GOT3 (cell line): ENCODE results near the gene TNFAIP2.
"Not testable (repeated sequence)": the region's sequence is repeated elsewhere in the genome, so short reads cannot be mapped to it uniquely, and the experiment has no call there.

Experiments used
- DNase-seq: peaks from one replicate; lab custom pipeline; 2025; ENCODE audit warnings: mixed read lengths; lab: John Stamatoyannopoulos, UW

TNFAIP2 gene

DNA sequence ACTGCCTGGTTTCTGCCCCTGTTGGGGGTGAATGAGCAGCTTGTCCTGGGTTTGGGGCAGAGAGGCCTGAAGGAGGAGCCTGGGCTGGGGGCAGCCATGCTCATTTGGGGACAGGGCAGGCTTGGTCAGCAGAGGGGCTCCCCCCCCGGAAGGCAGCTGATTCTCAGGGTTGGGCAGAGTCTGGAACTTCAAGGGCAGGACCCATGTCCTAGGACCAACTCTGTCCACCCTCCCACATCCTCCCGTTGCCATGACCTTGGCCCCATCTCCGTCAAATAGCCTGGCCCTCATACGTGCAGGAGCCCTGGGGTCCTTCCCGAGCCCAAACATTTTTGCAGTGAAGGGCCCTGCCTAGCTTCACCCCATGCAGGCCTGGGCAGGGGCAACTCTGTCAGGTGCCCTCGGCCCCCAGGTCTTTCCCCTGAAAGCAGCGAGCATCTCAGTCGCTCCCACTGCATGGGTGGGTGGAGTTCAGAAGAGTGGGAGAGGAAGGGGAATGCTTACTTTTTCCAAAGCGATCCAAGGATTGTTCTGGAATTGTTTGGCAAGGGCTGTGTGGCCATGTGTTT lies 32.6 kb downstream of the TNFAIP2 start:
- no peak for DNase-seq

DNA sequence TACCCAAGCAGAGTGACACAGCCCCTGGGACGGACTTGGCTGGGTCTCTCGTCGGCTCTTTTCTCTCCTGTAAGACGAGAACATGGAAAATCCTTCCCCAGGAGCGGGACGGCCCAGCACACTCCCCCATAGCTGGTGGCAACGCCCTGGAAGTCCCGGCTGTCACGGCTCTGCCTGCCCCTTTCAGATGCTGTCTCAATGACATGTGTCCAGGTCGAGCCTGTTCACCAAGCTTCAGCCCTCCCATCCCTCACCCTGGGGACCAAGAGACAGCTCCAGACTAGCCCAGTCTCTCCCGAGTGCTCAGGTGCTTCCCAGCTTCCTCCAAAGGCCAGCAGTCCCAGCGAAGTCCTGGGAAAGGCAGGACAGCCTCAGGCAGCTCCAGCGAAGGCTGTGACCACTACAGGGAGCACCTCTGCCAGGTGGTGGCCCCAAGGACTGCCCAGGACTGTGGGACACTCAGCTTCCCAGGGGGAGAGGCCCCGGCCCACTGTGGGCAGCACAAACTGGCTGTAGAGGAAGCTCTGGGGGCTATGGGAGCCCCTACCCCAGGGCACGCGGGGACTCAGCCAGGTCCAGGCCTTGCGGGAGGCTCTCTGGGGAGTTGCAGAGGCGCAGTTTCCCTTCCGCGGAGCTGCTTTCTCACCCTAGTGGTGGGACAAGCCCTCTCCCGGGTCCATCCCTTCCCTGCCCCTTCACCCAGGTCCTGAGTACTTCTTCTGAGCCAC lies 33.6 kb downstream of the TNFAIP2 start:
- DNase-seq, result no peak

DNA sequence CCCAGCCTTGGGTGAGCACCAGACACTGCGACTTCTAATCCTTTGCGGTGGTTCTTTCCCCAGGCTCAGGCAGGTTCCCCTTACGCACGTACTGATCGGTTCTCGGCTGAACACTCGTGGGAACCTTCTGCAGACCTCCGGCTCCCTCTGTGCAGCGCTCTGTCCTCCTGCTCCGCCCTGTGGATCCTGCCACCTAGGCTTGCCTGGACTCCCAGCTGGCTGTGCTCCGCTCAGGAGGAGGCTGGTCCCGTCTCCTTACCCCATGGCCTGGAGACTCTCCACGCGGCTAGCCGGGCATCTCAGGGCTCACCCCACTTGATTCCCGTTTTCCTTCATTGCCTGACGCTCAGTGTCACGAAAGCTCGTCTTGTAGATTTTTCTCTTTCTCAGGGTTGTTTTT lies 34.7 kb downstream of the TNFAIP2 start:
- no peak for DNase-seq

DNA sequence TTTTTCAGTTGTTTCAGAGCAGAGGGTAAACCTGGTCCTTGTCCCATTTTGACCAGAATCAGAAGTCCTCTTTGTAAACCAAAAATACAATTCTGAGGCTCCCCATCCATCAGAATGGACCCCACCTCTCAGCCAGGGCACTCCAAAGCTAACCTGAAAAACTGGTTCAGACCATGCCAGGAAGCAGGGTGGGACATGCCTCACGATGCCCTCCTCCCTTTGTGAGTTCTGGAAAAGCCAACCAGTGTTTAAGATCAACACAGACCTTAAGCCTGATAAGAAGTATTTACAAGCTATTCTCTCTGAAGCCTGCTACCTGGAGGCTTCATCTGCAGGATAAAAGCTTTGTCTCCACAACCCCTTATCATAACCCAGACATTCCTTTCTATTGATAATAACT lies 35.4 kb downstream of the TNFAIP2 start:
- no peak for DNase-seq

DNA sequence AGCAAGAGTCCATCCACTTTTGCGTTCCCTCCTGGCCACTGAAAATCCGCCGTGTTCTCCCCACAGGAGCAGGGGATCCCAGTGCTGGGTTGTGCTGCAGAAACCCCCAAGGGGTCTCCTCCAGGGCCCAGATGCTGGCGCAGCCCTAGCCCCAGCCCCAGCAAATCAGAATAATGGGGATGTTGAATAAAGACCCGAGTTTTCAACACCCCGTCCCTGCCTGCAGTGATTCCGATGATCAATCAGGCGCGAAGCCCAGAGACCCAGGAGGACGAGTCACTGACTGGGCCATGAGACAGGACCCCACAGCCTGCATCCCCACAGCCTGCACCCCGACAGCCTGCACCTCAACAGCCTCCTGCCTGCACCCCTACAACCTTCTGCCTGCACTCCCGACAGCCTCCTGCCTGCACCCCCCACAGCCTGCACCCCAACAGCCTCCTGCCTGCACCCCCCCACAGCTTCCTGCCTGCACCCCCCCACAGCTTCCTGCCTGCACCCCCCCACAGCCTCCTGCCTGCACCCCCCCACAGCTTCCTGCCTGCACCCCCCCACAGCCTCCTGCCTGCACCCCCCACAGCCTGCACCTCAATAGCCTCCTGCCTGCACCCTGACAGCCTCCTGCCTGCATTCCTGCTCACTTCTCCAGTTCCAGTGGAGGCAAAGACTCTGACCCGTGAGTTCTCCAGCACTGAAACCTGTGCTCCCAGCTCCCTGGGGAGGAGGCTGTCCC lies 37.2 kb downstream of the TNFAIP2 start:
- DNase-seq, result no peak

DNA sequence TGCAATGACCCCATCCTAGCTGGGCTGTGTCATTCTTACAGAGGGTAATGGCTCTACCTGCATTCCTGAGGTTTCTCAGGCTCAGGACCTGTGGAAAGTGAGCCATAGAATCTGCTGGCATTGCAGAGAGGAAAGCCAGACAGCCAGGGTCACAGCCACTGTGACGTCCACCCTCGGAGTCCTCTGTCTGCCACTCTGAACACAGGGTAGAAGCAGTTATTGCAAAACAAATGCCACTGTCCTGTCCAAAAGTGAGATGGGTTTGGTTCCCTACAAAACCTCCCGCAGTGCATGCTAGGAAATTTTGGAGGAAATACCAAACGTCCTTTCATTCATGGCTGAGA lies 37.8 kb downstream of the TNFAIP2 start:
- DNase-seq, result no peak

DNA sequence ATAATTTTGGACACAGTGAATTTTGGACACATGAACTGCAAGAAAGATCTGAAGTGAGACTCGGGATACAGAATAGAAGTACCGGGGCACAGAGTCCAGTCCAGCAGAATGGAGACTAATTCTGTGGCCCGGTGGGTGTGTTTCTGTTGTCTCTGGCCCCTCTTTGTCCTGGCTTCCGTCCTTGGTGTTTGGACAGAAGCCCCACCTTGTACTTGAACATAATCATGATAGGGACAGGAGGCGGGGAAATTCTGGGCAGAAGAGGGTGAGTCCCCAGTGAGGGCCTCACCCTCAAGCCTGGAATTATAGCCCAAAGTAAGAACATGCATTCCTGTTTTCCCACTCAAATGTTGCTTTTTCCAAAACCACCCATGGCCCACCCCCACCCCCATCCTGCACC lies 39.9 kb downstream of the TNFAIP2 start:
- no peak for DNase-seq

DNA sequence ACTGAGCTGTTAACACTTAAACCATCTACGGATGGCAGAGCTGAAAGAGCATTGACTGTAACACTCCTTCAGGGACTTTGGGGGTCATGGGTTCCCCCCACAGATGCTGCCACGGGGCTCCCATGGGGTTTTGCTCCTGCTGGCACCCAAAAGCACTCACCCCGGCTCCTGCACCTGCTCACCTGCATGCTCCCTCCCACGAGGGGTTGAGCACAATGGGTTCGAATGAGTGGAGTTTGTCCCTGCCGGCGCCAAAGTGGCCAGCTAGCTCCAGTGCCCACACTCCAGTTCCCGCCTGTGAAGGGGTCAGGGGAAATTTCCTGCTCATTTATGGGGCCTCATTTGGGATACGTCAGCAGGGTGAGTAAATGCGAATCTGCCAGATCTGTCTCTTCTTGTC lies 40.7 kb downstream of the TNFAIP2 start:
- DNase-seq, result no peak

DNA sequence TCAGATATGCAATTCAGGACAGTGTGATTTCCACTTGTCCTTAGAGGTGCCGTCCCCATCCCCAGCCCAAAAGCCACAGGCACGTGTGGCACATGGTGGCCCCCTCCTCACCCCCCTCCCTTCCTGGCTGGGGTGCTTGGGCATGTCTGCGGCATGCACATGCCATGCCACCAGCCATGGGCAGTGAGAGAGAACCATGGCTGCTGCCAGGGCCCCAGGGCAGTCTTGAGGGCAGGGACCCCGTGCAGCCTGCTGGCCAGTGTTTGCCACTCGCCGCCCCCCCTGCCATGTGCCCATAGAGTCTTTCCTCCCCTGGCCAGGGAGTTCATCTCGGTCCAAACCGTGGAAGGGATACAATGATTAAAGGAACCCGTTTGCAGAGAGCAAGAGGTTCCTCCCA lies 41.5 kb downstream of the TNFAIP2 start:
- DNase-seq, result no peak

DNA sequence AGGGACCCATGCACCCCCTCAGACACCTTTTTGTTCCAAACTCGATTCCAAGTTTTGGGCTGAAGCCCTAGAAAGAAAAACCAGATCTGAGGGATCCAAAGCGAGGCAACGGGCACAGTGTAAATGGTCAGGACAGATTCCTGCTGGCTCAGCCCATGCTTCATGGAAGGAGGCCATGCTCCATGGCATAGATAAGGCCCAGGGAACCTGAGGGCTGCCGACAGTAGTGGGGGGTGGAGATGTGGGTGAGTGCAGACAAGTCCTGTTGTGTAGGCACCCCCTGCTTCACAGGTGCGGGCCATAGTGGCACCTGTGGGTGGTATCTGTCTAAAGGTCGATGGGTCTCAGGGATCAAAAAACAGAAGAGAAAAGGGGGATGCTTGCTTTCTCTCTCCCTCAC lies 42.1 kb downstream of the TNFAIP2 start:
- no peak for DNase-seq

DNA sequence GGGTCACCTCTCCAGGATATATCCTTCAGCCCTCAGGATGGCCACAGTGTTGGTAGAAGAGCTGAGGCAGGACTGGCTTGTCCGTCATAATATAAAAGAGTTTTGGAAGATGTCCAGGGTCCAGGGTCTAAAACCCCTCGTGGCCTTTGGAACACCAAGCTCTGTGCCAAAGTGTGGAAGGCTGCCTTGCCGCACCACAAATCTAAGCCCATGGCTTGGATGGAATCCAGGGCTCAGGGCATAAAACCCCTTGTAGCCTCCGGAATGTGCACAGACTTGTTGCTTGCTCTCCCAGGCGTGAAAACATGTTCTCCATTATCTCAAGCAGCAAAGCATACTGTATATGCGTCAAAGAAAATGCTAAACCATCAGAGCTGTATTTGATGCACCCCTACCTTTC lies 46.7 kb downstream of the TNFAIP2 start:
- no peak for DNase-seq

DNA sequence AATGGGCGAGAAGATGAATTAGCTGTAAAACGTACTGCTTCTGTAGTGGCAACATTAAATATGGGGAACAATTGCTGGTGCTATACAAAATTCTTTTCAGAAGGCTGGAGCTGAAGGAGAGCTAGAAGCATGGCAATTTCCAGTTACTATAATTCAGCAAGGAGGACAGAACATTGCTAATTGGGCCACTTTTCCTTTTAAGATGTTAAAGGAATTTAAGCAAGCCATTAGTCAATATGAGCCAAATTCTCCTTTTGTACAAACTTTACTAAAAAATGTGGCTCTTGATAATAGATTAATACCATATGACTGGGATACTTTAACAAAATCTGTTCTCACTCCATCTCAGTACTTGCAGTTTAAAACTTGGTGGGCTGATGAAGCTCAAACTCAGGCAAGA lies 47.9 kb downstream of the TNFAIP2 start:
- DNase-seq, result not testable (repeated sequence)

DNA sequence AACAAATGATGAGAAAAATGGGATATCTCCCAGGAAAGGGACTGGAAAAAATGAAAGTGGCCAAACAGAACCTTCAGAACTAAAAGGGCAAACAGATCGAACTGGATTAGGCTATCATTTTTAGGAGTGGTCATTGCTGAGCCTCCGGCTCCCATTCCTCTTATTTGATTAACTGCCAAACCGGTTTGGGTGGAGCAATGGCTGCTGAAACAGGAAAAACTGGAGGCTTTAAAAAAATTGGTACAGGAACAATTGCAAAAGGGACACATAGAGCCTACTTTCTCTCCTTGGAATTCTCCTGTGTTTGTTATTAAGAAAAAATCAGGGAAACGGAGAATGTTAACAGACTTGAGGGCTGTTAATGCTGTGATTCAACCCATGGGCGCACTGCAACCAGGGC lies 49.7 kb downstream of the TNFAIP2 start:
- DNase-seq, result no peak

DNA sequence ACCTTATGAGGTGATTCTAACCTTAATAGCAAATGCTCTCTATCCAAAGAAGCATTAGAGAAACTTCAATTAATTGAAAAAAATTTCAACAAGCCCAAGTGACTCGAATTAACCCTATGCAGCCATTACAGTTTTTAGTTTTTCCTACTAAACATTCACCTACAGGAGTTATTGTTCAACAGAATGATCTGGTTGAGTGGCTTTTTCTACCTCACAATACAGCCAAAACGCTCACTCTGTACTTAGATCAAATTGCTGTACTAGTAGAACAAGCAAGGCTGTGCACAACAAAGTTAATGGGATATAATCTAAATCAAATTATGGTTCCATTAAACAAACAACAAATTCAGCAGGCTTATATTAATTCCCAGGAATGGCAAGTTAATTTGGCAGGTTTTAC lies 50.6 kb downstream of the TNFAIP2 start:
- DNase-seq, result not testable (repeated sequence)

DNA sequence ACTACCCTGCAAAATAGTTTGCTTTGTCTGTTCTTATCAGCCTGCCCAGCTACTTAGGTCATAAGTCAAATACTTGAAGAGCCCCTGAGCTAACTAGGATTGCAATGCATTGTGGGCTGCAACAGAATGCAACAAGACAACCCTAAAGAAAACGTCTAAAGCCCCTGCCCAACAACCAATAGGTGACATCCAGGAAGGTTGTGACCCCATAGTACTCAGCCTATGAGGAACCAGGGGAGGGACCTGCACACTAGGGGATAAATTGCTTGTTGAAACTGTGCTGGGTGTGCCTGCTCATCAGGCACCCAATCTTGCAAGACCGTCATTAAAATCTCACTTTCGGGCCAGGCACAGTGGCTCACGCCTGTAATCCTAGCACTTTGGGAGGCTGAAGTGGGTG lies 52.9 kb downstream of the TNFAIP2 start:
- DNase-seq, result not testable (repeated sequence)

DNA sequence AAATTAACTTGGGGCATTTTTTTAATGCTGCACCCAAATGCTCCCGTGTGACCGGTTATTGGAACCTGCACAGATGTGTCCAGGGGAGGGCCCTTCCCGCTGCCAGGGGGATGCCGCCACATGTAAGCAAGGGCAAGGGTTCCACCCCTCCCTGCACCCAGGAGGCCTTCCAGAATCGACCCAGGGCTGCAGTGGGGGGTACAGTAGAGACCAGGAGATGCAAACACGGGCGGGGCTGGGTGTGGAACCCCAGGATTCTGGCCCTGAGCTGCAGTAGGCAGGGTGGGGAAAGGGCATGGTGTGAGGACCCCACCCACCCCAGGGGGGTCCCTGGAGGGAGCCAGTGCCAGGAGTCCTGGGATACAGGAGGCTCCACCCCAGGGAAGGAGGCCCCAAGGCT lies 54.1 kb downstream of the TNFAIP2 start:
- no peak for DNase-seq

DNA sequence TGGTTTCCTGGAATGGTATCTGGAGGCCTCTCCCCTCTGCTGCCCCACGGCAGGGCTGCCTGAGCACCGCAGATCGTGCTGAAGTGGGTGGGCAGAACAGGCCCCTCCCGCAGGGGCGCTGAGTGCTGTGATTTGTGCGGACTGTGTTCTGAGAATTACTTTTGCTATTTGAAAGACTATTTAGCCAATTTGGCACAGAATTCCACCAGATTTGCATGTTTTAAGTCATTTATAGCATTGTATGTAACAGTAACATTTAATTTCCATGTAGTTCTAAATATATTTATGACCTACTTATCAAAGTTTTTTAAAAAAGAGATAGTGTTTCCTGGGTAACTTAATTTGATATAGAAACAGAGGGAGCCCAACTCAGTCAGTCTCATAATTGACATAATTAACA lies 55.3 kb downstream of the TNFAIP2 start:
- no peak for DNase-seq

DNA sequence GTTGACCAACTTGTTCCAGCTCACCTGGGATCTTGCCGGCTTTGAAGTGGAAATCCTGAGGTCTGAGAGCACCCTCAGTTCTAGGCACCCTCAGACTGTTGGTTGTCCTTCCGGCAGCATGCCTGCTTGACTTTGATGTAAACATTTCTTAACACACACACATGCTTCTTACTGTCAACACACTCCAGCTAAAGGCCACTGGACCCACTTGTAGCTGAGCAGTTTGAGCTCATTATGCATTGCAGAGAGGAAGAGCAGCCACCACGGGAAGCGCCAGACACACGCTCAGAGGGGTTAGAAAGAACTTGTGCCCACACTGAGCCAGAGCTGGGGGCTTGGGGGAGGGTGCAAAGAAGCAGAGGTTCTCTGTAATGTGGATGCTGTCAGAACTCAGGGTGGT lies 55.8 kb downstream of the TNFAIP2 start:
- no peak for DNase-seq

DNA sequence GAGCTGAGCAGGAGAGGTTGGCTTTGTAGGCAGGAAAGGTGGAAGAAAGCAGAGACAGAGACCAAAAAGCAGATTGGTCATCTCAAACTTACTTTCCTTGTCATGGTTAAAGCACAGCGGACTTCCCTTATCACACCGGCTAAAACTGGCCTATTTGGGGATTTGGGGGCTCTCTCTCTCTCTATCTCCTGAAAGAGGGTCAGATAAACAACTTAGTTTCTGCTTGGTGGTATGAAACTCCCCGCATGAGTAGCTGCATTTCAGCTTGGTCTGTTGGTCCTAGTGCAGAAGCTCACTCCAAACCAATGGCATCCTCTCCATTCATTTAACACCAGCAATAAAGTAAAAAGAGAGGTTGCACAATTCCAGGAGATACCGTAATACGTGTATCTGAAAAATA lies 57.1 kb downstream of the TNFAIP2 start:
- no peak for DNase-seq

DNA sequence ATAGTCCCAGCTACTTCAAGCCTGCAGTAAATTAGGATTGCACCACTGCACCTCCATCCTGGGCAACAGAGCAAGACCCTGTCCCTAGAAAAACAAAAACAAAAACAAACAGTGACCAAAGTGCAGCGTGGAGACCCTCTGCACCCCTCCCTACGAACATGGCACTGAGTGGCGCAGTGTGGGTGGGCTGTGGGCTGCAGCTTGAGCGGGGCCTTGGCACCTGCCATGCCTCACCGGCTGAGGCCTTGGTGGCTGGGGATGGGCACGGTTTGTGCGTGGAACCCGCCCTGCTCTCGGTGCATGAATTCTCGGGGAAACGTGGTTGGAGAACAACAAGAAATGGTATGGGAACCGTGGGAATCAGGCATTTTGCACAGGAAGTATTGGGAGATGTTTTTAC lies 60.8 kb downstream of the TNFAIP2 start:
- no peak for DNase-seq

DNA sequence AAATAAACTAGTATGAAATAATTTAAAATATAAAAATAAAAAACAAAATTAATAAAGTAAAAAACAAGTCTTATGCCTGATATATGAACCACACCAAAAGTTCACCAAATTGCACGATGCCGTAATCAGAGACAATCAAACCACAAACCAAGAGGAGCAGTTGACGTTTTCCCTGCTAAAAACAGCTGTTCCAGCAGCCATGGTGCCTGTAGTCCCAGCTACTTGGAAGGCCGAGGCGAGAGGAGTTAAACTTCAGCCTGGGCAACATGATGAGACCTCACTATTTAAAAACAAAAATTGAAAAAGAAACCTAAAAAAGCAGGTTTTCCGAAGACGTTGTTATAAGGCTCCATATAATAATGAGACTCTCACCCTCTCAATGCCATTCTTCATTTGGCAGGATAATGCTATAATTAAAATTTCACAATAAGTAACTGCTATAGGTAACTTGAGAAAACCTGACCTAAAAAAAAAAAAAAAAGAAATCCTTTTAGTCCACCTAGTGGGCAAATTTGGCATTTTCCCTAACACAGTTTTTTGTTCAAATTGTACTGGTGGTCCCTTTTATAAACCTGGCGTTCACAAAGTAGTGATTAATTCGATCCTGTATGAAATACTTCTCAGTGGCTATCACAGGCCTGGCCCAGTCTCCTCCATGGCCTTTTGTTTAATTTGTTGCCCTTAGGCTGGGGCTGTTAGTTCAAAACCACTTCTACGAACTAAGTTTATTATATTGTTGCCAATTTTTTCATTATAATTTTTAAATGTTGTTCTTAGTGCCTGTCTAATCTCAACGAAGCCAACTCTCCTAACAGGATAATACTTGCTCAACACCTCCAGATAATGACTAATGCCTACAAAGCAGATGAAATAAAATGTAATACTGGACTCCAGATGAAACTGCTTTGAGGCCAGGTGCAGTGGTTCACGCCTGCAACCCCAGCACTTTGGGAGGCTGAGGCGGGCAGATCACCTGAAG lies 62.1 kb downstream of the TNFAIP2 start:
- DNase-seq, result no peak

DNA sequence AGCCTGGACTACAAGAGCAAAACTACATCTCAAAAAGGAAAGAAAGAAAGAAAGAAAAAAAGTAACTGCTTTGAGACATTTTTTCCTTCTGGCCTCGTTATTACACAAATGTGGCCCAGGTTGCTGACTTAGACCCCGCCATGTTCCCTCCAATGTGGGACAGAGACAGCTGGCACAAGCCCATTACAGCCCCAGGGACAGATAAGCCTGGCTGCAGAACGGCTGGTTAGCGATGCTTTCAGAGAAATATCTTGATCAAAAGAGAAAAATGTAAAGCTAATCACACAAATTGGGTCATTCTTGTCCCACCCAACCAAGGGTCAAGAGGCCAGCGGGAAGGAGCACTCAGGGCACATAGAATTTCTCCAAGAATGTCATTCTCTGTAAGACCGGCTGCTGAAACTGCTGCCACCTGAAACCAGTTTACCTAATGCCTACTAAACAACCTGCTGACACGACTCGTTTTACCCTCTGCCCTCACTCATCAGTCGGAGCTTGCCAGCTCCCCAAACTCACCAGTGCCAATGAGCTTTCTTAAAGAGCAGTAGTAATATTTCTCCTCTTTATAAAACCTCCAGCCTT lies 63.1 kb downstream of the TNFAIP2 start:
- DNase-seq, result no peak
